Natural killer cell (primary cell): ENCODE results near the gene JUP. TPM values are rescaled to one million over a fixed set of nuclear protein-coding genes. Genes with fewer than 3 reads are reported as not detected.

Source experiments
- ATAC-seq, 3 donors: fragments of 150-1000 bp in 2 of 3; fragments of 200-7000 bp in 1 of 3; cut with Tn5 transposase; 1 replicate in 1 of 3; 2 replicates in 2 of 3; pipeline ENCODE4 v1.10.0; 2021; ENCODE audit warnings: mild to moderate bottlenecking in 2 of 3, moderate library complexity in 2 of 3
- DNase-seq, 2 donors: peaks; one replicate each; pipeline versions ENCODE4 v3.0.0 to v3.0.0-alpha.2; 2013 to 2021; ENCODE audit warnings: mixed read lengths in 1 of 2
- H3K27ac ChIP-seq: one replicate; pipeline ENCODE4 v1.5.1; 2013; ENCODE audit warnings: mild to moderate bottlenecking, low read length
- H3K27me3 ChIP-seq: one replicate; pipeline ENCODE4 v1.6.1; 2013; ENCODE audit warnings: low read length; ENCODE audit not compliant: control insufficient read depth, insufficient read depth
- H3K36me3 ChIP-seq: one replicate; pipeline ENCODE4 v1.6.1; 2013; ENCODE audit warnings: low read length; ENCODE audit not compliant: control insufficient read depth, insufficient read depth
- H3K4me1 ChIP-seq: one replicate; pipeline ENCODE4 v1.6.1; 2013; ENCODE audit warnings: low read length; ENCODE audit not compliant: control insufficient read depth, insufficient read depth
- H3K4me3 ChIP-seq: one replicate; pipeline ENCODE4 v1.5.1; 2013; ENCODE audit warnings: low read length
- H3K9me3 ChIP-seq: one replicate; pipeline ENCODE4 v1.6.1; 2013; ENCODE audit warnings: low read length; ENCODE audit not compliant: control insufficient read depth, insufficient read depth
- H3K27ac Mint-ChIP-seq, 2 donors: one replicate each; pipeline ENCODE4 v1.8.0; 2022; ENCODE audit warnings: mild to moderate bottlenecking in 2 of 2, mixed read lengths in 2 of 2, moderate library complexity in 1 of 2
- H3K27me3 Mint-ChIP-seq, 2 donors: one replicate each; pipeline ENCODE4 v1.8.0; 2022; ENCODE audit warnings: low read depth in 2 of 2, mixed read lengths in 2 of 2
- H3K36me3 Mint-ChIP-seq: one replicate; pipeline ENCODE4 v1.8.0; 2022; ENCODE audit warnings: mixed read lengths
- H3K4me1 Mint-ChIP-seq, 2 donors: one replicate each; pipeline ENCODE4 v1.8.0; 2022; ENCODE audit warnings: mixed read lengths in 2 of 2
- H3K4me3 Mint-ChIP-seq: one replicate; pipeline ENCODE4 v1.8.0; 2022; ENCODE audit warnings: mild to moderate bottlenecking, moderate library complexity, mixed read lengths
- H3K9me3 Mint-ChIP-seq, 2 donors: one replicate each; pipeline ENCODE4 v1.8.0; 2022; ENCODE audit warnings: mixed read lengths in 2 of 2
- WGBS: methylation state at CpG from one replicate; pipeline ENCODE4 v1.1.7; 2013; ENCODE audit warnings: missing lambda C conversion rate; ENCODE audit not compliant: insufficient coverage; 5-methylcytosine and 5-hydroxymethylcytosine counted together
- intact Hi-C: fragments of 100-400 bp; cut with micrococcal nuclease; formaldehyde crosslinking; loops from one replicate; pipeline ENCODE4 v1.14.2; 2022
- total RNA-seq, 4 donors: library from RNA; stranded (reverse); fragments of 120-200 nt in 1 of 4; gene quantifications; one replicate each; pipeline versions ENCODE4 v1.2.3 to v1.2.4, GENCODE V29; 2013 to 2022
- TF ChIP-seq, protein P1 (sequence below): fragments of 200-600 bp; IDR thresholded peaks from one replicate; pipeline ENCODE4 v1.8.0; 2022; ENCODE audit warnings: antibody characterized with exemption

The JUP gene
- total RNA-seq, 3 donors from 2014 or later (not counting 1 experiment from before 2014, with no cell fraction given), result 1.8 to 12.1 (median 2.0) TPM

DNA sequence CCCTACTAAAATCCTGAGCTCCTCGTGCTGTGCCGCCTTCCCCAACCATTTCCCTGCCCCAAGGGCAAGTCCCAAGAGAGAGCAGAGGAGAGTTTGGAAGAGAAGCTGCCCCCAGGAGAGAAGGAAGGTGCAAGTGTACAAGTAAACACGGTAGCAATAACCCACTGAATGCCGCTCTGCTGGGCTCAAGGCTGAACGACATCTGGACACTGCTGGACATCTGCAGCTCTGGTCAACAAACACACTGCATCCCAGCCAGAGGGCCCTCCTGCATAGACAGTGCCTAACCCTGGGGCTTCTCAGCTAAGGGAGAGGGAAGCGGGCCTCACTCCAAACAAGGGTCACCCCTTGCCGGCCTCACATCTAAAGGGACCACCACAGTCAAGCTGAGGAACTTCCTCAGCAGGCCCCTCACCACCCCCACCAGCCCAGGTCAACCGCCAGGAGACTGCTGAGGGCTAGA is 12.7 kb downstream of the JUP start:
- Mint-ChIP-seq H3K27me3 (no peaks in the 10 kb centered on the region), H3K4me3 (no peak overlapping the region), H3K36me3 (no peaks in the 10 kb centered on the region), H3K9me3 (no peaks in the 10 kb centered on the region), H3K4me1 (no peaks in the 10 kb centered on the region), H3K27ac (no peak overlapping the region)
- DNase-seq (no peak), ATAC-seq (no peak)
- Histone ChIP-seq H3K27me3 (no peaks in the 10 kb centered on the region), H3K9me3 (no peaks in the 10 kb centered on the region), H3K36me3 (no peaks in the 10 kb centered on the region), H3K4me3 (no peak overlapping the region), H3K4me1 (no peaks in the 10 kb centered on the region), H3K27ac (no peak overlapping the region)
- TF ChIP-seq, protein P1, sequence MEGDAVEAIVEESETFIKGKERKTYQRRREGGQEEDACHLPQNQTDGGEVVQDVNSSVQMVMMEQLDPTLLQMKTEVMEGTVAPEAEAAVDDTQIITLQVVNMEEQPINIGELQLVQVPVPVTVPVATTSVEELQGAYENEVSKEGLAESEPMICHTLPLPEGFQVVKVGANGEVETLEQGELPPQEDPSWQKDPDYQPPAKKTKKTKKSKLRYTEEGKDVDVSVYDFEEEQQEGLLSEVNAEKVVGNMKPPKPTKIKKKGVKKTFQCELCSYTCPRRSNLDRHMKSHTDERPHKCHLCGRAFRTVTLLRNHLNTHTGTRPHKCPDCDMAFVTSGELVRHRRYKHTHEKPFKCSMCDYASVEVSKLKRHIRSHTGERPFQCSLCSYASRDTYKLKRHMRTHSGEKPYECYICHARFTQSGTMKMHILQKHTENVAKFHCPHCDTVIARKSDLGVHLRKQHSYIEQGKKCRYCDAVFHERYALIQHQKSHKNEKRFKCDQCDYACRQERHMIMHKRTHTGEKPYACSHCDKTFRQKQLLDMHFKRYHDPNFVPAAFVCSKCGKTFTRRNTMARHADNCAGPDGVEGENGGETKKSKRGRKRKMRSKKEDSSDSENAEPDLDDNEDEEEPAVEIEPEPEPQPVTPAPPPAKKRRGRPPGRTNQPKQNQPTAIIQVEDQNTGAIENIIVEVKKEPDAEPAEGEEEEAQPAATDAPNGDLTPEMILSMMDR, result no peak
- 76% methylated on average over 6 of the region's 8 CpGs for WGBS
- intact Hi-C loops, result no loop called here

- no peaks in the 10 kb centered on the region for H3K9me3 Mint-ChIP-seq
- no peaks in the 10 kb centered on the region for H3K9me3 ChIP-seq
- no peak overlapping the region for H3K4me3 Mint-ChIP-seq
- no peaks in the 10 kb centered on the region for H3K27me3 ChIP-seq
- H3K27ac Mint-ChIP-seq, result no peak overlapping the region
- TF ChIP-seq, protein P1, result no peak
- no peaks in the 10 kb centered on the region for H3K4me1 Mint-ChIP-seq
- WGBS, result 84% methylated on average over 12 of the region's 12 CpGs
- no peaks in the 10 kb centered on the region for H3K4me1 ChIP-seq
- no peaks in the 10 kb centered on the region for H3K36me3 ChIP-seq
- no peaks in the 10 kb centered on the region for H3K36me3 Mint-ChIP-seq
- no peaks in the 10 kb centered on the region for H3K27me3 Mint-ChIP-seq
- DNase-seq (no peak), ATAC-seq (no peak)
- H3K4me3 ChIP-seq, result no peak overlapping the region
- intact Hi-C loops, result no loop called here
- no peak overlapping the region for H3K27ac ChIP-seq
Measured at GRCh38 chr17:41773190-41773588, 13.3 kb downstream of the JUP start.

DNA sequence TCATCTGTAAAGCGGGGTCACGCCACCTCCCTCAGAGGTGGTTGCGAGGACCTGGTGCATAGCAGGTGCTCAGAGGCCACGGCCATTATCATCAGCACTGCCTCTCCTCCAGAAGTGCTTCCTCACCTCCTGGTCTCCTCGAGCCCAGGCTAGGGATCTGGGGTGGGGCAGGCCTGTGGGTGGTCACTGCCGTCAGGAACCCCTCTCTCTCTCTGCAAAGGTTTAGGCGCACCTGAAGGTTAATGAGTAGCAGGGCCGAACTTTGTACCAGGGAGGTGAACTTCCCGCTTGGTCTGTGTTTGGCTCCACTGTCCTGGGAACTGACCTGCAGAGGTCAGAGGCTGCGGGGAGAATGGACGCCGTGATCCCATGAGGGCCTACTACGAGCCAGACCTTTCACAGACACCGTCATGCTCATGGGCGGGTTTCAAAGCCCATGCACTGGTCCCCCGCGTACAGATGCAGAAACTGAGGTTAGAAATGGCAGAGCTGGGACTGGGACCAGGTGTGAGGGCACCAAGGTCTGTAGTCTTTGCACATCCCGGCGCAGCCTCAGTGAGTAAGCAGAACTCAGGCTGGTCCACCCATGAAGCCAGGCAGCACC is 13.8 kb downstream of the JUP start:
- no peak for ATAC-seq
- H3K27ac Mint-ChIP-seq, result no peak overlapping the region
- H3K4me1 ChIP-seq, result no peaks in the 10 kb centered on the region
- no peak for DNase-seq
- H3K4me3 Mint-ChIP-seq, result no peak overlapping the region
- H3K9me3 Mint-ChIP-seq, result no peaks in the 10 kb centered on the region
- no peak overlapping the region for H3K4me3 ChIP-seq
- intact Hi-C loops, result no loop called here
- H3K9me3 ChIP-seq, result no peaks in the 10 kb centered on the region
- 89% methylated on average over 19 of the region's 19 CpGs for WGBS
- no peaks in the 10 kb centered on the region for H3K4me1 Mint-ChIP-seq
- H3K36me3 Mint-ChIP-seq, result no peaks in the 10 kb centered on the region
- TF ChIP-seq, protein P1, result no peak
- no peaks in the 10 kb centered on the region for H3K27me3 Mint-ChIP-seq
- no peak overlapping the region for H3K27ac ChIP-seq
- H3K36me3 ChIP-seq, result no peaks in the 10 kb centered on the region
- H3K27me3 ChIP-seq, result no peaks in the 10 kb centered on the region

DNA sequence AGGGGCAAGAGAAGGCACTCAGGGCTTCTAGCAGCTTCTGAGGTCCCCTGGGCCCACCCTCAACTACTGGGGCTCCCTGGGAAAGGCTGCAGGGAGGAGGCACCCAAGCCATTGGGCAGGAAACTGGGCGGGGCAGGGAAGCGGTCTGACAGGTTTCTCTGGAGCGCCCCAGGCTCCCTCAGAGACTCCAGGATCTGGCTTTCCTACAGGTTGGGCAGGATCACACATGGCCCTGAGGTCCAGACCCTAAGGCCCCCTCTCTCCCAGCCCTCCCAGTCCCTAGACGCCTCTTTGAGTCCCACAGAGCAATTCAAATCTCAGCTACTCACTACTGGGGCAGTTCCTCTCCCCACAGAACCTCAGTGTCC is 14.3 kb downstream of the JUP start:
- Histone ChIP-seq H3K27me3 (no peaks in the 10 kb centered on the region), H3K27ac (no peak overlapping the region), H3K4me3 (no peak overlapping the region), H3K9me3 (no peaks in the 10 kb centered on the region), H3K4me1 (no peaks in the 10 kb centered on the region), H3K36me3 (no peaks in the 10 kb centered on the region)
- Mint-ChIP-seq H3K4me1 (no peaks in the 10 kb centered on the region), H3K36me3 (no peaks in the 10 kb centered on the region), H3K9me3 (no peaks in the 10 kb centered on the region), H3K4me3 (no peak overlapping the region), H3K27ac (no peak overlapping the region), H3K27me3 (no peaks in the 10 kb centered on the region)
- intact Hi-C loops, result no loop called here
- 91% methylated on average over 4 of the region's 4 CpGs for WGBS
- TF ChIP-seq, protein P1, result no peak
- ATAC-seq (no peak), DNase-seq (no peak)
